Small intestine (tissue), 7 donors: ENCODE measurements around the gene SLC44A5. TPM values are rescaled to one million over a fixed set of nuclear protein-coding genes. Genes with fewer than 3 reads are reported as not detected.
"Not testable (repeated sequence)": the region's sequence is repeated elsewhere in the genome, so short reads cannot be mapped to it uniquely, and the experiment has no call there.

Source experiments
- DNase-seq, 2 donors: peaks; one replicate each; pipeline versions ENCODE4 v3.0.0 to v3.0.0-alpha.2; 2013
- FAIRE-seq: peaks from 2 replicates; lab custom pipeline; 2012; peaks lifted over from hg19 to GRCh38; lab: Jason Lieb, UNC
- H3K27ac ChIP-seq, 3 donors: one replicate each; pipeline ENCODE4 v1.5.1; 2013; ENCODE audit warnings: low read length in 2 of 3, mild to moderate bottlenecking in 2 of 3, control low read depth in 1 of 3, inconsistent platforms in 1 of 3, low read depth in 1 of 3, moderate library complexity in 1 of 3
- H3K27me3 ChIP-seq, 3 donors: one replicate each; pipeline ENCODE4 v1.6.1; 2013; ENCODE audit warnings: low read length in 3 of 3, inconsistent platforms in 1 of 3; ENCODE audit not compliant: control insufficient read depth in 3 of 3, insufficient read depth in 3 of 3
- H3K36me3 ChIP-seq, 3 donors: one replicate each; pipeline ENCODE4 v1.6.1; 2013; ENCODE audit warnings: low read length in 3 of 3, inconsistent platforms in 1 of 3, low read depth in 1 of 3, mild to moderate bottlenecking in 1 of 3, moderate library complexity in 1 of 3; ENCODE audit not compliant: control insufficient read depth in 3 of 3, insufficient read depth in 2 of 3
- H3K4me1 ChIP-seq, 3 donors: one replicate each; pipeline ENCODE4 v1.6.1; 2013; ENCODE audit warnings: low read length in 2 of 3, inconsistent platforms in 1 of 3, low read depth in 1 of 3, mild to moderate bottlenecking in 1 of 3, moderate library complexity in 1 of 3; ENCODE audit not compliant: control insufficient read depth in 3 of 3, insufficient read depth in 2 of 3
- H3K4me3 ChIP-seq, 3 donors: one replicate each; pipeline ENCODE4 v1.5.1; 2013; ENCODE audit warnings: low read length in 3 of 3, control low read depth in 1 of 3, inconsistent platforms in 1 of 3, low read depth in 1 of 3, mild to moderate bottlenecking in 1 of 3, moderate library complexity in 1 of 3
- H3K9me3 ChIP-seq, 2 donors: one replicate each; pipeline ENCODE4 v1.6.1; 2013; ENCODE audit warnings: low read depth in 1 of 2, low read length in 1 of 2; ENCODE audit not compliant: control insufficient read depth in 2 of 2, insufficient read depth in 1 of 2
- WGBS, 3 donors: extraction: QIAGEN DNeasy Blood & Tissue Kit; methylation state at CpG; one replicate each; pipeline ENCODE4 v1.1.7; 2013; 5-methylcytosine and 5-hydroxymethylcytosine counted together
- polyA plus RNA-seq, 4 donors: library from polyadenylated mRNA; stranded (reverse) in 3 of 4; unstranded in 1 of 4; fragments of 200-250 nt in 3 of 4; fragments of 120-200 nt in 1 of 4; gene quantifications; one replicate each; pipeline versions ENCODE4 v1.2.1 to v1.2.3, GENCODE V29; 2013
- donor health status: healthy with polysubstance abuse.
- donor health status: control.
- donor health status: control.
- donor health status: Bipolar disorder and iron deficiency.
- donor health status: healthy.

The SLC44A5 gene
- polyA plus RNA-seq, 4 donors = 0.40 to 1.4 (median 1.1) TPM; not detected in 1

GRCh38 chr1:75612976-75613375 lies 2.1 kb upstream of the SLC44A5 start:
- FAIRE-seq = no peak
- whole genome bisulfite sequencing, 3 donors = 75 to 83% (median 82%) methylated on average over 3 of the region's 3 CpGs
- Histone ChIP-seq H3K4me1 (peaks cover 0 to 16% (median 0%) of the 10 kb centered on the region in 3 donors), H3K27me3 (peaks cover 3 to 38% (median 14%) of the 10 kb centered on the region in 3 donors), H3K27ac (no peak overlapping the region), H3K4me3 (no peak overlapping the region), H3K9me3 (no peaks in the 10 kb centered on the region), H3K36me3 (no peaks in the 10 kb centered on the region)
- DNase-seq = no peak

GRCh38 chr1:75602486-75602885 lies 8.4 kb downstream of the SLC44A5 start:
- no peak for DNase-seq
- Histone ChIP-seq H3K4me1 (no peaks in the 10 kb centered on the region), H3K27ac (no peak overlapping the region), H3K27me3 (no peaks in the 10 kb centered on the region), H3K36me3 (no peaks in the 10 kb centered on the region), H3K9me3 (no peaks in the 10 kb centered on the region), H3K4me3 (no peak overlapping the region)
- WGBS, 3 donors = 48 to 49% (median 48%) methylated on average over 2 of the region's 2 CpGs
- FAIRE-seq = no peak

- no peak for FAIRE-seq
- H3K27me3 ChIP-seq = no peaks in the 10 kb centered on the region
- no peak overlapping the region for H3K4me3 ChIP-seq
- no peaks in the 10 kb centered on the region for H3K9me3 ChIP-seq
- WGBS, 3 donors = 63 to 78% (median 67%) methylated on average over 1 of the region's 1 CpG
- no peak overlapping the region for H3K27ac ChIP-seq
- no peak for DNase-seq
- no peaks in the 10 kb centered on the region for H3K36me3 ChIP-seq
- no peaks in the 10 kb centered on the region for H3K4me1 ChIP-seq
These were observed 10.1 kb downstream of the SLC44A5 start for GRCh38 chr1:75600781-75601180.

DNA sequence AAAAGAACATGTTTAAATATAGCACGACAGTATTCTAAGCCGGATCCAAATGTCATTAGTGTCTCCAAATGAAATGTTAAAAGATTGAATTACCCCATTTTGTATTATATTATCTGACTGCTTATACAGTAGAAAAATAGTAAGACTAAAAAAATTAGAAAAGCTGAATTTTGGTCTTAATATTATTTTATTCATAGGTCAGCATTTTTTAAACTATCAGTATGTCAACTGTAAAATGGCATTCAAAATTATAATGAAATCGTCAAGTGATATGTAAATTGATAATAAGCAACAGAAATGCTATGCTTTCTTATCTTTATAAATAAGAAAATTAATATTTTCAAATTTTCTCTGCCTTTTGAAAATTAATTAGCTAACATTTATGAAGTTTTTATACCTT lies 16.6 kb downstream of the SLC44A5 start:
- H3K9me3 ChIP-seq = no peaks in the 10 kb centered on the region
- H3K4me3 ChIP-seq = no peak overlapping the region
- WGBS, 3 donors = 81 to 89% (median 85%) methylated on average over 3 of the region's 3 CpGs
- no peaks in the 10 kb centered on the region for H3K4me1 ChIP-seq
- FAIRE-seq (no peak), DNase-seq (no peak)
- no peaks in the 10 kb centered on the region for H3K27me3 ChIP-seq
- no peak overlapping the region for H3K27ac ChIP-seq
- H3K36me3 ChIP-seq = no peaks in the 10 kb centered on the region

- not testable (repeated sequence) for H3K4me3 ChIP-seq, FAIRE-seq, H3K27me3 ChIP-seq, H3K9me3 ChIP-seq, DNase-seq, H3K4me1 ChIP-seq, H3K27ac ChIP-seq, H3K36me3 ChIP-seq
- WGBS, 3 donors = 63 to 74% (median 68%) methylated on average over 3 of the region's 3 CpGs
These were observed 17.5 kb downstream of the SLC44A5 start for GRCh38 chr1:75593457-75593856.

- Histone ChIP-seq H3K9me3 (no peaks in the 10 kb centered on the region), H3K36me3 (no peaks in the 10 kb centered on the region), H3K27me3 (no peaks in the 10 kb centered on the region), H3K4me1 (no peaks in the 10 kb centered on the region), H3K4me3 (no peak overlapping the region), H3K27ac (no peak overlapping the region)
- FAIRE-seq = no peak
- 54 to 61% (median 56%) methylated on average over 4 of the region's 4 CpGs for WGBS, 3 donors
- DNase-seq = no peak
These were observed 21.3 kb downstream of the SLC44A5 start for GRCh38 chr1:75589637-75590036.

GRCh38 chr1:75588779-75589475 lies 22.0 kb downstream of the SLC44A5 start:
- no peak for FAIRE-seq
- Histone ChIP-seq H3K36me3 (no peaks in the 10 kb centered on the region), H3K9me3 (no peaks in the 10 kb centered on the region), H3K27ac (no peak overlapping the region), H3K27me3 (no peaks in the 10 kb centered on the region), H3K4me1 (no peaks in the 10 kb centered on the region), H3K4me3 (no peak overlapping the region)
- peak in 1 of 2 donors; percentile 4 for DNase-seq
- WGBS, 3 donors = 31 to 44% (median 39%) methylated on average over 4 of the region's 4 CpGs

DNA sequence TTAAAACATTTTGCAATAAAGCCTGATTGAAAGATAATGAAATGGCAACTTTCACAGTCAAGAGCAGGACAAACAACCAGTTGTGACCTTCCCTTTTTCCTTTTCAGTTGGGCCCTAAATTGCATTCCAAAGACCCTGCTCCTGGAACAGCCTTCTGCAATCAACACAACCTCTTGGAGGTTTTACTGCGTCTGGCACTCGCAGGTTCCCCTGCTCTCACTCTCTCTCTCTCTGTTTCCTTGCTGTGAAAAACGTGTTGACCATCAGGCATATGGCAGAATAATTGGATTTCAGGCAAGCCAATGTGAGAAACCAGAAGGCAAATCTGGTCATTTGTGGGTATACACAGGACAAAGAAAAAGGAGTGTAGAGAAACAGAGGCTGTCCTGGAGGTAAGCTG lies 23.2 kb downstream of the SLC44A5 start:
- Histone ChIP-seq H3K4me3 (no peak overlapping the region), H3K27me3 (no peaks in the 10 kb centered on the region), H3K36me3 (no peaks in the 10 kb centered on the region), H3K4me1 (no peaks in the 10 kb centered on the region), H3K27ac (no peak overlapping the region), H3K9me3 (no peaks in the 10 kb centered on the region)
- FAIRE-seq = no peak
- no peak for DNase-seq
- 33 to 60% (median 53%) methylated on average over 3 of the region's 3 CpGs for WGBS, 3 donors

GRCh38 chr1:75583282-75583681 lies 27.6 kb downstream of the SLC44A5 start:
- Histone ChIP-seq H3K27ac (no peak overlapping the region), H3K4me1 (no peaks in the 10 kb centered on the region), H3K27me3 (no peaks in the 10 kb centered on the region), H3K9me3 (no peaks in the 10 kb centered on the region), H3K4me3 (no peak overlapping the region), H3K36me3 (no peaks in the 10 kb centered on the region)
- WGBS, 3 donors = 50 to 61% (median 56%) methylated on average over 2 of the region's 2 CpGs
- DNase-seq (no peak), FAIRE-seq (no peak)
